SU-DHL-6 (cell line): ENCODE measurements around the gene UBAP1.
"Not testable (repeated sequence)": the region's sequence is repeated elsewhere in the genome, so short reads cannot be mapped to it uniquely, and the experiment has no call there.

Source experiments
- H2AFZ ChIP-seq: fragments of 200-600 bp; sonication (generic); 2 replicates; pipeline ENCODE4 v1.6.1; 2014; ENCODE audit warnings: low read depth, mild to moderate bottlenecking, moderate library complexity, mixed read lengths, antibody characterized with exemption, low read length; ENCODE audit not compliant: severe bottlenecking
- H3F3A ChIP-seq: fragments of 200-600 bp; shearing (Covaris generic); 2 replicates; pipeline ENCODE4 v1.6.0; 2016; ENCODE audit warnings: antibody characterized with exemption, mild to moderate bottlenecking; ENCODE audit not compliant: insufficient read depth
- H3K27ac ChIP-seq: fragments of 200-600 bp; sonication (generic); 2 replicates; pipeline ENCODE4 v1.5.1; 2016; ENCODE audit warnings: low read depth, mild to moderate bottlenecking, low read length, moderate library complexity, mixed read lengths
- H3K27me3 ChIP-seq: fragments of 200-600 bp; sonication (generic), shearing (Covaris generic); 2 replicates; pipeline ENCODE4 v1.6.0; 2014; ENCODE audit warnings: mild to moderate bottlenecking, low read length
- H3K36me3 ChIP-seq: fragments of 200-600 bp; sonication (generic); 2 replicates; pipeline ENCODE4 v1.6.1; 2014; ENCODE audit warnings: mild to moderate bottlenecking, low read length, mixed read lengths
- H3K4me2 ChIP-seq: fragments of 300-600, 200-600 bp; shearing (Covaris generic), sonication (generic); 2 replicates; pipeline ENCODE4 v1.6.0; 2014; ENCODE audit warnings: low read length, low read depth, mild to moderate bottlenecking; ENCODE audit not compliant: poor library complexity, severe bottlenecking
- H3K4me3 ChIP-seq: fragments of 200-600 bp; sonication (generic); 2 replicates; pipeline ENCODE4 v1.5.1; 2014; ENCODE audit warnings: antibody characterized with exemption, low read length, mild to moderate bottlenecking, mixed read lengths; ENCODE audit not compliant: insufficient read depth, poor library complexity, severe bottlenecking
- H3K79me2 ChIP-seq: fragments of 200-600 bp; sonication (generic); 2 replicates; pipeline ENCODE4 v1.6.1; 2014; ENCODE audit warnings: mild to moderate bottlenecking, low read length, moderate library complexity; ENCODE audit not compliant: insufficient read depth
- H3K9ac ChIP-seq: fragments of 200-600 bp; sonication (generic); 2 replicates; pipeline ENCODE4 v1.7.0; 2014; ENCODE audit warnings: mild to moderate bottlenecking, low read length
- H3K9me2 ChIP-seq: fragments of 200-600 bp; sonication (generic); replicated peaks from 2 replicates; pipeline ENCODE4 v1.6.1; 2014; ENCODE audit warnings: low read length; ENCODE audit not compliant: insufficient read depth
- H3K9me3 ChIP-seq: fragments of 200-600 bp; sonication (generic); 2 replicates; pipeline ENCODE4 v1.6.1; 2014; ENCODE audit warnings: low read length, mixed read lengths; ENCODE audit not compliant: insufficient read depth
- H4K20me1 ChIP-seq: fragments of 200-600 bp; sonication (generic); 2 replicates; pipeline ENCODE4 v1.6.1; 2014; ENCODE audit warnings: low read depth, mild to moderate bottlenecking, antibody characterized with exemption, low read length, moderate library complexity, mixed read lengths
- EZH2phosphoT487 ChIP-seq: fragments of 200-600 bp; sonication (generic), shearing (Covaris generic); conservative IDR thresholded peaks from 2 replicates; pipeline ENCODE4 v1.6.1; 2018; ENCODE audit warnings: mild to moderate bottlenecking, antibody characterized with exemption, low read length, moderate library complexity, mixed read lengths
- TF ChIP-seq, protein P1 (sequence below): fragments of 200-600 bp; sonication (generic); IDR thresholded peaks from one replicate; pipeline ENCODE4 v1.5.1; 2017; ENCODE audit warnings: antibody characterized with exemption, mild to moderate bottlenecking, low read length, moderate library complexity; ENCODE audit not compliant: insufficient read depth, poor library complexity, severe bottlenecking

The UBAP1 gene

GRCh38 chr9:34187891-34188240 lies 9.0 kb downstream of the UBAP1 start:
- Histone ChIP-seq H3K27me3 (no peaks in the 10 kb centered on the region), H3K9me2 (no peaks in the 10 kb centered on the region), H3K27ac (no peak overlapping the region), H3K4me3 (no peak overlapping the region), H3K9me3 (no peaks in the 10 kb centered on the region), H3K9ac (no peak overlapping the region), H4K20me1 (peaks cover 11% of the 10 kb centered on the region; the same call in 1 of the 2 replicates), H3K79me2 (peaks cover 95% of the 10 kb centered on the region), H2AFZ (no peak overlapping the region), H3K36me3 (peaks cover 8% of the 10 kb centered on the region; the same call in 1 of the 2 replicates), H3K4me2 (no peak overlapping the region), H3F3A (peaks cover 9% of the 10 kb centered on the region; the same call in 1 of the 2 replicates)
- TF ChIP-seq, protein P1, sequence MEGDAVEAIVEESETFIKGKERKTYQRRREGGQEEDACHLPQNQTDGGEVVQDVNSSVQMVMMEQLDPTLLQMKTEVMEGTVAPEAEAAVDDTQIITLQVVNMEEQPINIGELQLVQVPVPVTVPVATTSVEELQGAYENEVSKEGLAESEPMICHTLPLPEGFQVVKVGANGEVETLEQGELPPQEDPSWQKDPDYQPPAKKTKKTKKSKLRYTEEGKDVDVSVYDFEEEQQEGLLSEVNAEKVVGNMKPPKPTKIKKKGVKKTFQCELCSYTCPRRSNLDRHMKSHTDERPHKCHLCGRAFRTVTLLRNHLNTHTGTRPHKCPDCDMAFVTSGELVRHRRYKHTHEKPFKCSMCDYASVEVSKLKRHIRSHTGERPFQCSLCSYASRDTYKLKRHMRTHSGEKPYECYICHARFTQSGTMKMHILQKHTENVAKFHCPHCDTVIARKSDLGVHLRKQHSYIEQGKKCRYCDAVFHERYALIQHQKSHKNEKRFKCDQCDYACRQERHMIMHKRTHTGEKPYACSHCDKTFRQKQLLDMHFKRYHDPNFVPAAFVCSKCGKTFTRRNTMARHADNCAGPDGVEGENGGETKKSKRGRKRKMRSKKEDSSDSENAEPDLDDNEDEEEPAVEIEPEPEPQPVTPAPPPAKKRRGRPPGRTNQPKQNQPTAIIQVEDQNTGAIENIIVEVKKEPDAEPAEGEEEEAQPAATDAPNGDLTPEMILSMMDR = no peak
- no peak for TF ChIP-seq EZH2phosphoT487

- H3K27me3 ChIP-seq = no peaks in the 10 kb centered on the region
- H2AFZ ChIP-seq = no peak overlapping the region
- TF ChIP-seq, protein P1 = peak; percentile 10
- TF ChIP-seq EZH2phosphoT487 = no peak
- H3K4me2 ChIP-seq = no peak overlapping the region
- H3K27ac ChIP-seq = no peak overlapping the region
- H3K9me2 ChIP-seq = no peaks in the 10 kb centered on the region
- no peaks in the 10 kb centered on the region for H3K9me3 ChIP-seq
- H3K9ac ChIP-seq = no peak overlapping the region
- H3F3A ChIP-seq = peaks cover 23% of the 10 kb centered on the region
- no peak overlapping the region for H3K4me3 ChIP-seq
- H3K36me3 ChIP-seq = peaks cover 8% of the 10 kb centered on the region; the same call in 1 of the 2 replicates
- H3K79me2 ChIP-seq = peaks cover 99% of the 10 kb centered on the region
- H4K20me1 ChIP-seq = peaks cover 17% of the 10 kb centered on the region
Observed at GRCh38 chr9:34190996-34191892, 12.4 kb downstream of the UBAP1 start.

- Histone ChIP-seq H3K9me3 (no peaks in the 10 kb centered on the region), H3F3A (peaks cover 14% of the 10 kb centered on the region), H4K20me1 (peaks cover 9% of the 10 kb centered on the region), H2AFZ (no peak overlapping the region), H3K9ac (no peak overlapping the region), H3K4me3 (no peak overlapping the region), H3K27me3 (no peaks in the 10 kb centered on the region), H3K27ac (no peak overlapping the region), H3K36me3 (no peaks in the 10 kb centered on the region), H3K79me2 (peaks cover 98% of the 10 kb centered on the region), H3K4me2 (no peak overlapping the region), H3K9me2 (no peaks in the 10 kb centered on the region)
- no peak for TF ChIP-seq EZH2phosphoT487
- TF ChIP-seq, protein P1 = no peak
Observed at GRCh38 chr9:34195143-34195542, 16.3 kb downstream of the UBAP1 start.

DNA sequence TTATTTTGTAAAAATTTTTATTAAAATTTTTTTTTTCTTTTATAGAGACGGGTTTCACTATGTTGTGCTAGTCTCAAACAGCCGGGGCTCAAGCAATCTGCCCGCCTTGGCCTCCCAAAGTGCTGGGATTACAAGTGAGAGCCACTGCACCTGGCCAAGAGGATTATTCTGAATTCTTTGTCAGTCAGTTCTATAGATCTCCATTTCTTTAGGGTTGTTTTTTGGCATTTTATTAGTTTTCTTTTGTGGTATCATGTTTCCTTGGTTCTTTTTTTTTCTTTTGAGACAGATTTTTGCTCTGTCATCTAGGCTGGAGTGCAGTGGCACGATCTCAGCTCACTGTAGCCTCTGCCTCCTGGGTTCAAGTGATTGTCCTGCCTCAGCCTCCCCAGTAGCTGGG lies 18.4 kb downstream of the UBAP1 start:
- H3K4me2 ChIP-seq, H2AFZ ChIP-seq, H3K4me3 ChIP-seq, H3K9me3 ChIP-seq, H3K36me3 ChIP-seq, H3K9ac ChIP-seq, H3K9me2 ChIP-seq, H3K27me3 ChIP-seq, H3K27ac ChIP-seq: not testable (repeated sequence)
- H4K20me1 ChIP-seq = peaks cover 11% of the 10 kb centered on the region
- peaks cover 14% of the 10 kb centered on the region for H3F3A ChIP-seq
- H3K79me2 ChIP-seq = peaks cover 98% of the 10 kb centered on the region
